T47D (cell line): Measurements from ENCODE around the gene BICD1.

Source experiments
- DNase-seq, 2 experiments: peaks; one replicate each; pipeline versions ENCODE4 v3.0.0 to v3.0.0-alpha.2; 2011 to 2012; ENCODE audit warnings: low read depth in 1 of 2, low spot score in 1 of 2
- JUND ChIP-seq: IDR thresholded peaks from 2 replicates; pipeline ENCODE4 v1.6.1; 2012; ENCODE audit warnings: low read depth
- in situ Hi-C: cut with HindIII; loops from 2 replicates; pipeline ENCODE4 v1.10.0; 2016; ENCODE audit warnings: low sequenced_read_pairs, low pct_unique_long_range_greater_than_20kb

Gene BICD1

DNA sequence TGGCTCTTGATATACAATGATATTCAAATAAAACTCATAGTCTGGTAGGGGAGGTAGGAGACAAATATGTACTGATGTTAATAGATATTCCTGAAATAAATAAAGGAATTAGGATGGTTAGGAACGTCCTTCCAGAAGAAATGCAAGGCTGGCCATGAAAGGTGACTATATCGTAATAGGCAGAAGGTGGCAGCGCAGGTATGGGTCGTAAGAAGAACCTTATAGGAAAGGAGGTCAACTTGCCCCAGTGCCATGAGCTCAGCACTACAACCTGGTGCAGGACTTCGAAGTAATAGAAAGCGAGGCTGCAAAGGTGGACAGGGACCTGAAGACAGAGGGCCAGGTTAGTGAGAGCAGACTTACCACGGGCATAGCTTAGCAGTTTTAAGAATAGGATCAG is 237.4 kb downstream of the BICD1 start:
- in situ Hi-C loops = no loop called here
- no peak for TF ChIP-seq JUND
- peak in 1 of 2 experiments; percentile 62 for DNase-seq

DNA sequence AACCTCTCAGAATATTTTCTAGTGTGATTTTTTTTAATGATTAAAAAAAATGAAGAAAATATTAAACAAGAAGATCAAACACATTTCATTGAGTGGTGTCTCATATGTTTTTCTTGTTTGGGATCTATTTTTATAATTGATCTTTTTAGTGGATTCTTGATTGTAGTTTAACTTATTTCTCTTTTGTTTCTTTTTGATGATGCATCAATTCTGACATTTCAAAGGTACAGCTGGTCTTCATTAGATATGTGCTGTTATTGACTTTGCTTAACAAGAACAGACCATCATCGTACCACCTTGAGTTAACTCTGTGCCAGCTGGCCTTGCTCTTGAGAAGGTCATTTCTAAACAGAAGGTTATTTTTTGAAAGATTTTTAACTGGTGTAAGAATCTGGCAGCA is 246.9 kb downstream of the BICD1 start:
- TF ChIP-seq JUND = no peak
- in situ Hi-C loops = no loop called here
- DNase-seq = no peak

DNA sequence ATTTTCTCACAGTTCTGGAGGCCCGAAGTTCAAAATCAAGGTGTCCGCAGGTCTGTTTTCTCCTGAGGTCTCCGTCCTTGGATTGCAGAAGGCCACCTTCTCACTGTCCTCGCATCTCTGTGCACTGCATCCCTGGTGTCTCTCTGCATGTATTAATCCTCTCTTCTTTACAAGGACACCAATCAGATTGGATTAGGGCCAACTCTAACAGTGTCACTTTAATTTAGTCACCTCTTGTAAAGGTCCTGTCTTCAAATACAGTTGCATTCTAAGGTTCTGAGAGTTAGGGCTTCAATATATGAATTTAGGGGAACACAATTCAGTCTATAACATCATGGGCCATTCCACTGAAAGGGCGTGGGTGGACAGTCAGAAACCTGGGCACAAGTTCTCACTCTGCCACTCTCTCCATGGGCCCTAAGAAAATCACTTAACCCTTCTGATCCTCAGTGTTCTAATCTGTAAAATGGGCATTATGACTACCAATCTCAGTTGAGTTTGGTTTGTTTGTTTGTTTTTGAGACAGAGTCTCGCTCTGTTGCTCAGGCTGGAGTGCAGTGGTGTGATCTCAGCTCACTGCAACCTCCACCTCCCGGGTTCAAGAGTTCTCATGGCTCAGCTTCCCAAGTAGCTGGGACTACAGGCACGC is 251.1 kb downstream of the BICD1 start:
- in situ Hi-C loops = no loop called here
- no peak for TF ChIP-seq JUND
- peak in 1 of 2 experiments; percentile 67 for DNase-seq

DNA sequence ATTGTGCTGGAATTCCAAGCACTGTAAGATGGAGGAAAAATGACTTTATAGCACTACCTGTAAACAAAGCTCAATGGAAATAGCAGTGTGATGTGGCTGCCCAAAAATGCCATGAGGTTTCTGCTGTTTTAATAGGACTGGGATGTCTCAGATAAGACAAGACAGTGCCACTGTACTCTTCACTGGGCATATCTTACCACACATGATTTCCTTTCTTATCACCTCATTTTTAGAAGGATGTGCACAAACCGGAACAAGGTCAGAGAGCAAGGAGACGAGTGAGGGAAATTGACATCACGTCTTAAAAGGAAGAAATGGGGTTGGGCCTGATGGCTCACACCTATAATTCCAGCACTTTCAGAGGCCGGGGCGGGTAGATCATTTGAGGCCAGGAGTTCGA is 254.3 kb downstream of the BICD1 start:
- no peak for TF ChIP-seq JUND
- in situ Hi-C loops = no loop called here
- DNase-seq = no peak

DNA sequence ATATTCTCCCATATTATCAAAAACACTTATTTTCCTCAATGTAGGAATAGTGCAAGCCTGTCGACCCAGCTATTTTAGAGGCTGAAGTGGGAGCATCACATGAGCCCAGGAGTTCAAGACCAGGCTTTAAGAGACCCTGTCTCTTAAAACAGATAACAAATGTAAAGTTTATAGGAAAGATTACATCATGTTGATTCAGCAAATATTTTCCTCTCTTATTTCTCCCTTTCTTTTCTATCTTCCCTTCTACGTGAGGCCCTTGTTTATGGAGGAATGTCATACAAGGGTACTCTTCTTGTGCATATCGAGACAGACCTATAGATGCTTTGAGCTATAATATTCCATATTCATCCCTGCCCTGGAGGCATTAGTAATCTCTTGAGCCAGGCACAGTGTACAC is 256.2 kb downstream of the BICD1 start:
- DNase-seq = no peak
- TF ChIP-seq JUND = no peak
- in situ Hi-C loops = no loop called here

DNA sequence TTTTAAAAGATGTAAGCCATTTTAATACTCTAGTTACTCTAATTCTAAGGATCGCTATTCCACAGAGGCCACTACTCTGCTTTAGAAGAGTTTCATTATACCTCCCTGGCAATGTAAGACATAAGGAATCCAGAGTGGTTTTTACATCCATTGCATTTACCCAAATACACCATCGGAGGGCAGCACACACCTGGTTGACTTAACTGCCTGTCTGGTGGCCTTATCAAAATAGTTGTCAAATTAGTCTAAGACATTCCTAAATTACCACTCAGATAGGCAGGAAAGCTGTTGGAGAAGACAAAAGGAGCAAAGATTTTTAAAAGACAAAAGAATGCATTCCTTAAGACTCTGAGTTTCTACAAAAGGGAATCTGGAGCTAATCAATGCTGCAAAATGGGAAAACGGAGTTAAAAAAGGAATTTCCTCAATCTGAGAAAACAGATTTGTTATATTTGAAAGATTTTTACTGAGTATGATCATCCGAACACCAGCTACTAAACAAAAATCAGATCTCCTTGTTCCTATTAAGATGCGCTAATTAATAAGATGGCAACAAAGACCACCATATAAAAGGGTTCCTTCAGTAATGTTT is 258.9 kb downstream of the BICD1 start:
- DNase-seq = peak; percentile 46 to 81
- TF ChIP-seq JUND = no peak
- in situ Hi-C loops = no loop called here

DNA sequence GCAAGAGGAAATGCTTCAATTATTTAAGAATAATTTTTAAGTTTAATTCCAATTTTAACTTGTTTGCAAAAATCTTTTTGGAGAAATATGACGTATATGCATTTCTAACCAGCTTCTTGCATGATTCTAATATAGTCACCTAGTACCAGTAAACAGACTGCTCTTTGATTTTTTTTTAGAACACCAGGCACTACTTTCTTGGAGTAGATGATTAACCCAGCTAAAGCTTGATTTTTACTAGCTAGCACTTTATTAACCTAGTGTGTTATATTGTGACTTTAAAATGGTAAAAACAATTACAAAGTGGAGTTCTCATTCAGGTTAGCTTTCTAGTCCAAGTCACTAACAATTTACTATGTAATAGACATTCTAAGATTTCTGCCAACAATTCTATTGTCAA is 260.1 kb downstream of the BICD1 start:
- TF ChIP-seq JUND = no peak
- in situ Hi-C loops = no loop called here
- no peak for DNase-seq

DNA sequence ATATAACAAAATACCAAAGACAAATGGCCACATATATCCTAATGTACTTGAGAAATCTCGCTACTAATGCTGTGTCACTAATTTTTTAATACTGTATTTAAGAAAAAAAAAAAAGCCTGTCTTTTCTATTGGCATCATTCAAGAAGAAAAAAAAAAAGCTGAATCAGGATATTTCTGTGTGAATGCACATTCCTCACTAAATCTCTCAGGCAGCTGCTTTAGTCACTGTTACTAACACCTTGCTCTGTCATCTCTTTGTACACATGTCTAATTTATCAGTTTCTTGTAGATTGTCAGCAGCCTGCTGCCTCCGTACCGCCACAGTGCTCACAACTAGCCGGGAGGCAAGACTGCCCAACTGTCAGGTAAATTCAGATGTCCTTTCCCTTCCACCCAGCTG is 260.7 kb downstream of the BICD1 start:
- DNase-seq = no peak
- no peak for TF ChIP-seq JUND
- in situ Hi-C loops = no loop called here

DNA sequence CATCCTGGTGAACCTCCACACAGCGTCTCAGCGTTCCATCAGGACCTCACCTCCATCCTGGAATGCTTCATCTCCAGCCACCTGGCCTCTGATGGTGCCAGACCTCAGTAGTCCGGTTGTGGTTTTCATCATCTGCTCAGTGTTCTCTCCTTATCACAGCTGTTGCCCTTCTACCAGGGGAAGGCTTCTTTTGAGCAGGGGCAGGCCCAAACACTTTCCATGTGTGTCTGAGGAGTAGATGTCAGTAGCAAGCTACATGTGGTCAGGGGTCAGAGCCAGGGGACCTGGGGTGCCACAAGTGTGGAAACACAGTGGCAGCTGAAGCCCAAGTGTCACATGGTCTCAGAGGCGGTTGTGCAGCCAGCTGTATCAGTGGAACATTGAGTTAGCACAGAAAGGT is 262.6 kb downstream of the BICD1 start:
- no peak for TF ChIP-seq JUND
- no peak for DNase-seq
- in situ Hi-C loops = no loop called here

DNA sequence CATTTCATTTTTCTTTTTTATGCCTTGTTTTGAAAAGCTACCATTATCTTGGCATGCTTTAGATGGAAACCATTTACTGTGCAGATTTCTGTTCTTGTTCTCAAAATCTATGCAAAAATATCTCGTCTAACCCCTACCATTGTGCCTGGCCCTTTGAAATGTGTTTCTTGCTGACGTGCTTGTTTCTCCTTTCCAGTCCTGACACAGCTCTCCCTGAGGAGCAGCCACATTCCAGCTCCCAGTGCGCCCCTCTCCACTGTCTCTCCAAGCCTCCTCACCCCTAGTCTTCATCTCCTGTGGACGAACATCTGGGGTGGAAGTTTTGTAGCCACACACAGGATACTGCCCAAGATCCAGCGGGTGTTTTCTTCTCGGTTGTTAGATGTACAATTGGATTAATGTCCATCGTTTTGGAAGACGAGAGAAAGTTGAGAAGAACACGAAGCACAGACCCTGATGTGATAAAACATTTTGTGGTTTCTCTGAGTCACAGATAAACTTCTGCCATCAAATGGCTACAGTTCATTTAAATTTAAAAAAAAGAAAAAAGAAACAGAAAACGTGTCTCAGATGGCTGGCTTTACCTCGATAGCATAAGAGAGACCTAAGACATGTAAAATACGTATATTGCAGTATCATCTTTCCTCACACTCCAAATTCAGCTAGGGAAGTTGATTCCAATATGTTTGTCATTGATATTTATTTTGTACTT is 270.9 kb downstream of the BICD1 start:
- TF ChIP-seq JUND = no peak
- DNase-seq = no peak
- in situ Hi-C loops = no loop called here

DNA sequence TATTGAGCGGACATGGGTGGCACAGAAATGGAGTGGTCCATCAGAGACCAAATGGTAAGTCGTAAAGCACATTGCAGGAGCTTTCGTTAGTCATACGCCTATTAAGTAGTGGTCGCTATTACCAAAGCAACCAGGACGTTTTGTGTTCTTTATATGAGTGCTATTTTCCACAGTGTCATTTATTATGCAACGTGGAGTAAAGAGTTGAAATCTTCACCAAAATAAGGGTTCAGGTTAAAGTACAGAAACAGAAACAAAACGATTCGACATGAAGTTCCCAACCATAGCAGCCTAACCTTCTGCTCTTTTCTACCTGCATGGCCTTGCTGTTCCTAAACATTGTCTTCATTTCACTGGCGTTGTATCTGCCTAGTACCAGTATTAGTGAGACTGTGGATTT is 272.6 kb downstream of the BICD1 start:
- in situ Hi-C loops = no loop called here
- no peak for TF ChIP-seq JUND
- no peak for DNase-seq

DNA sequence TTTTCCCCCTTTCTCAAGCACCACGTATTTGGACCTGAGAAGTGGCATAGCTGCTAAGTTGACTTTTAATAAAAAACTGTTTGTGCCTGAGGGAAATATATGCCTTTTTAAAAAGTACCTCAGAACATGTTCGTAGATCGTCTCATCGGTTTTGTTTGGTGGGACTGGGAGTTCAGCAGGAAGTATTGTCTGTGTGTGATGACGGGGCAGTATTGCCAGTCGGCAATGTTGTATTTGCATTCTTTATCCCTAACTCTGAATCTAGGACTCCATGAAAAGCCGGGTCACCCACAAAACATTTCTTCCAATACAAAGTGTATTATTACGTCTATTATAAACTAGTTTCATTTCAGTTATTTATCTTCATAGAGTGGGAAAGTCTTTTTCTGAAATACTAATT is 273.0 kb downstream of the BICD1 start:
- peak; percentile 13 to 21 for DNase-seq
- in situ Hi-C loops = no loop called here
- no peak for TF ChIP-seq JUND

DNA sequence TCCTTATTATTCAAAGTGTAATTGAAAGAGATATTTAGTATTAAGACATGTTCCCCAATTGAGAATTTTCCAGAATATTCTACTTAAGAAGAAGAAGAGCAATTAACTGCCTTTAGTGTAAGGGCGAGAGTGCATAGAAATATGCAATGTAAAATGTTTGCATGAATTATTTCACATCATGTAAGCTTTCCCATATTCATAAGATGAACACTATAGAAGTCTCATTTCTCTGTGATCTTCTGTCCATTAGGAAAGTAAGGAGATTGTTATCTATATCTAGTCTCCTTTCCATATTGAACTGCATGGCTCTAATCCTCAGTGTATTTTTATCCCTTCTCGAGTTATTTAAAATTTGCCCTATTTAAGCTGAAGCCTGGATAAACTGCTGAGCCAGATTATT is 275.6 kb downstream of the BICD1 start:
- no peak for DNase-seq
- in situ Hi-C loops = no loop called here
- TF ChIP-seq JUND = no peak
